ENCODE results near the gene CCNY. TPM values are rescaled to one million over a fixed set of nuclear protein-coding genes. Genes with fewer than 3 reads are reported as not detected.

The CCNY gene
- total RNA-seq, 1 donor from 2014 or later = 85.9 TPM

- Histone ChIP-seq H3K36me3 (ENCODE audit: insufficient read depth, low read length) (no peaks in the 10 kb centered on the region), H3K27ac (ENCODE audit: low read depth, low read length) (no peak overlapping the region), H3K79me2 (ENCODE audit: insufficient read depth, low read length) (peaks cover 100% of the 10 kb centered on the region), H3K4me3 (ENCODE audit: insufficient read depth, low read depth, low read length) (no peak overlapping the region), H3K9ac (ENCODE audit: low read length) (no peak overlapping the region), H4K20me1 (ENCODE audit: insufficient read depth, low read length) (peaks cover 92% of the 10 kb centered on the region), H3K9me3 (ENCODE audit: insufficient read depth, low read depth, low read length) (no peaks in the 10 kb centered on the region), H3K27me3 (ENCODE audit: insufficient read depth, low read length) (no peaks in the 10 kb centered on the region), H3K4me1 (ENCODE audit: insufficient read depth, low read length) (no peaks in the 10 kb centered on the region), H2AFZ (ENCODE audit: low read depth, low read length) (no peak overlapping the region), H3K4me2 (ENCODE audit: low read length) (no peak overlapping the region)
- Mint-ChIP-seq H3K4me3 (ENCODE audit: unreplicated experiment) (no peak overlapping the region), H3K9me3 (ENCODE audit: unreplicated experiment) (no peaks in the 10 kb centered on the region), H3K36me3 (ENCODE audit: low read depth, unreplicated experiment) (peaks cover 1% of the 10 kb centered on the region), H3K27me3 (ENCODE audit: low read depth, unreplicated experiment) (no peaks in the 10 kb centered on the region), H3K4me1 (ENCODE audit: low read depth, unreplicated experiment) (peaks cover 20% of the 10 kb centered on the region), H3K27ac (ENCODE audit: unreplicated experiment) (no peak overlapping the region)
- DNase-seq (ENCODE audit: low read depth) (no peak), FAIRE-seq (no peak)
- no peak for TF ChIP-seq EZH2 (IDR thresholded peaks at IDR 0.05; ENCODE audit: insufficient read depth, low read length)
- TF ChIP-seq, protein P1, sequence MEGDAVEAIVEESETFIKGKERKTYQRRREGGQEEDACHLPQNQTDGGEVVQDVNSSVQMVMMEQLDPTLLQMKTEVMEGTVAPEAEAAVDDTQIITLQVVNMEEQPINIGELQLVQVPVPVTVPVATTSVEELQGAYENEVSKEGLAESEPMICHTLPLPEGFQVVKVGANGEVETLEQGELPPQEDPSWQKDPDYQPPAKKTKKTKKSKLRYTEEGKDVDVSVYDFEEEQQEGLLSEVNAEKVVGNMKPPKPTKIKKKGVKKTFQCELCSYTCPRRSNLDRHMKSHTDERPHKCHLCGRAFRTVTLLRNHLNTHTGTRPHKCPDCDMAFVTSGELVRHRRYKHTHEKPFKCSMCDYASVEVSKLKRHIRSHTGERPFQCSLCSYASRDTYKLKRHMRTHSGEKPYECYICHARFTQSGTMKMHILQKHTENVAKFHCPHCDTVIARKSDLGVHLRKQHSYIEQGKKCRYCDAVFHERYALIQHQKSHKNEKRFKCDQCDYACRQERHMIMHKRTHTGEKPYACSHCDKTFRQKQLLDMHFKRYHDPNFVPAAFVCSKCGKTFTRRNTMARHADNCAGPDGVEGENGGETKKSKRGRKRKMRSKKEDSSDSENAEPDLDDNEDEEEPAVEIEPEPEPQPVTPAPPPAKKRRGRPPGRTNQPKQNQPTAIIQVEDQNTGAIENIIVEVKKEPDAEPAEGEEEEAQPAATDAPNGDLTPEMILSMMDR (IDR thresholded peaks at IDR 0.05; ENCODE audit: insufficient read depth, low read depth, low read length) = no peak
Observed at GRCh38 chr10:35362701-35363350, 26.5 kb downstream of the CCNY start.

DNA sequence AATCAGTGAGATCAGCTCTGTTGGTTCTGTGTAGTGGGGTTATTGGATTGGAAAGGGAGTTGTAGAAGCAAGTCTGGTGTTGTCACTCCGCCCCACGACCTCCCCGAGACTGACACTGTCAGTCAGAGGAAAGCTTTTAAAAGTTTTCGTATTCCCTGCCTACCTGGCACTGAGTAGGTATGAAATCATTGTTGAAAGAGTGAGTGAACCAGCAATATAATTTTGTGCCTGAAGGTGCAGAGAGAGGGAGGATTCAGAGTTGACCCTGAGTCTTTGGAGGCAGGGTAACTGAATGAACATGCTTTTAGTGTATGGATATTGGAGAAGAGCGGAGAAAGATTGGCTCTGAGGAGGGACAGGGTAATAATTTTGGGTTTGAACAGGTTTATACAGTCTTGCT, 27.3 kb downstream of the CCNY start:
- no peak overlapping the region for H2AFZ ChIP-seq (ENCODE audit: low read depth, low read length)
- FAIRE-seq (no peak), DNase-seq (ENCODE audit: low read depth) (no peak)
- H3K27me3 ChIP-seq (ENCODE audit: insufficient read depth, low read length) = no peaks in the 10 kb centered on the region
- Mint-ChIP-seq H3K27me3 (ENCODE audit: low read depth, unreplicated experiment) (no peaks in the 10 kb centered on the region), H3K36me3 (ENCODE audit: low read depth, unreplicated experiment) (peaks cover 1% of the 10 kb centered on the region), H3K9me3 (ENCODE audit: unreplicated experiment) (no peaks in the 10 kb centered on the region), H3K27ac (ENCODE audit: unreplicated experiment) (no peak overlapping the region), H3K4me1 (ENCODE audit: low read depth, unreplicated experiment) (peaks cover 14% of the 10 kb centered on the region), H3K4me3 (ENCODE audit: unreplicated experiment) (no peak overlapping the region)
- no peaks in the 10 kb centered on the region for H3K36me3 ChIP-seq (ENCODE audit: insufficient read depth, low read length)
- H3K4me1 ChIP-seq (ENCODE audit: insufficient read depth, low read length) = no peaks in the 10 kb centered on the region
- H3K79me2 ChIP-seq (ENCODE audit: insufficient read depth, low read length) = peaks cover 100% of the 10 kb centered on the region
- TF ChIP-seq, protein P1 (IDR thresholded peaks at IDR 0.05; ENCODE audit: insufficient read depth, low read depth, low read length) = no peak
- no peak for TF ChIP-seq EZH2 (IDR thresholded peaks at IDR 0.05; ENCODE audit: insufficient read depth, low read length)
- H3K27ac ChIP-seq (ENCODE audit: low read depth, low read length) = no peak overlapping the region
- H4K20me1 ChIP-seq (ENCODE audit: insufficient read depth, low read length) = peaks cover 92% of the 10 kb centered on the region
- no peak overlapping the region for H3K4me3 ChIP-seq (ENCODE audit: insufficient read depth, low read depth, low read length)
- no peak overlapping the region for H3K9ac ChIP-seq (ENCODE audit: low read length)
- no peak overlapping the region for H3K4me2 ChIP-seq (ENCODE audit: low read length)
- no peaks in the 10 kb centered on the region for H3K9me3 ChIP-seq (ENCODE audit: insufficient read depth, low read depth, low read length)

GRCh38 chr10:35364808-35365207, 28.5 kb downstream of the CCNY start:
- Mint-ChIP-seq H3K4me3 (ENCODE audit: unreplicated experiment) (no peak overlapping the region), H3K36me3 (ENCODE audit: low read depth, unreplicated experiment) (peaks cover 1% of the 10 kb centered on the region), H3K4me1 (ENCODE audit: low read depth, unreplicated experiment) (peaks cover 18% of the 10 kb centered on the region), H3K9me3 (ENCODE audit: unreplicated experiment) (no peaks in the 10 kb centered on the region), H3K27ac (ENCODE audit: unreplicated experiment) (no peak overlapping the region), H3K27me3 (ENCODE audit: low read depth, unreplicated experiment) (no peaks in the 10 kb centered on the region)
- Histone ChIP-seq H3K4me1 (ENCODE audit: insufficient read depth, low read length) (peaks cover 2% of the 10 kb centered on the region), H2AFZ (ENCODE audit: low read depth, low read length) (no peak overlapping the region), H3K4me3 (ENCODE audit: insufficient read depth, low read depth, low read length) (no peak overlapping the region), H3K36me3 (ENCODE audit: insufficient read depth, low read length) (no peaks in the 10 kb centered on the region), H3K9ac (ENCODE audit: low read length) (no peak overlapping the region), H3K27me3 (ENCODE audit: insufficient read depth, low read length) (no peaks in the 10 kb centered on the region), H3K27ac (ENCODE audit: low read depth, low read length) (no peak overlapping the region), H3K4me2 (ENCODE audit: low read length) (no peak overlapping the region), H3K79me2 (ENCODE audit: insufficient read depth, low read length) (peaks cover 100% of the 10 kb centered on the region), H3K9me3 (ENCODE audit: insufficient read depth, low read depth, low read length) (no peaks in the 10 kb centered on the region), H4K20me1 (ENCODE audit: insufficient read depth, low read length) (peaks cover 91% of the 10 kb centered on the region)
- FAIRE-seq (peak; percentile 13), DNase-seq (ENCODE audit: low read depth) (no peak)
- TF ChIP-seq, protein P1 (IDR thresholded peaks at IDR 0.05; ENCODE audit: insufficient read depth, low read depth, low read length) = no peak
- no peak for TF ChIP-seq EZH2 (IDR thresholded peaks at IDR 0.05; ENCODE audit: insufficient read depth, low read length)

Measured in astrocyte (in vitro differentiated cells and primary cell).